Measurements from ENCODE around the gene RASGRP4. TPM values are rescaled to one million over a fixed set of nuclear protein-coding genes. Genes with fewer than 3 reads are reported as not detected.

The RASGRP4 gene
- total RNA-seq, 1 experiment from 2014 or later: not detected

DNA sequence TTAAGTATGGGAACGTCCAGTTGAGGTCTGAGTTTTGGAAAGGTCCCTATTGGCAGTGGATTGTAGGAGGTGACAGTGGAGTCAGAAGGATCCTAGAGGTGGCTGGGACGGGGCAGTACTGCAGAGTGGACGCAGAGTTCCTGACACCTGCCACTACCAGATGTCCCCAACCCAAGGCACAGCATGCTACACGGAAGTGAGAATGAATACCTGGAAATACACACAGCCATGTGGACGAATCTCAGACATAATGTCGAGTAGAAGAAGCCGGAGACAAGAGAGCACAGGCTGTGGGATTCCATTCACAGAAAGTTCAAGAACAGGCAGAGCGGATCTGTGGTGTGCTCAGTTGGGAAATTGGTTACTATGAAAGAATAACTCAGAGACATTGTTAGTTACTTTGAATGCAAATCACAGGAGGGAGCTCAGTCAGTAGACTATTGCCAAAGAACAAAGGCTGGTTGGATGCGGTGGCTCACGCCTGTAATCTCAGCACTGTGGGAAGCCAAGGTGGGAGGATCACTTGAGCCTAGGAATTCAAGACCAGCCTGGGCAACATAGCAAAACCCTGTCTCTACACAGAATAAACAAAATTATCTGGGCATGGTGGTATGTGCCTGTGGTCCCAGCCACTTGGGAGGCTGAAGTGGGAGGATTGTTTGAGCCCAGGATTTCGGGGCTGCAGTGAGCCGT is 44.9 kb upstream of the RASGRP4 start:
- intact Hi-C loops (cut with micrococcal nuclease; ENCODE audit: unreplicated experiment): no loop called here
- POLR2A ChIA-PET: interaction anchor here (0.6 kb wide), 1 partner anchor 691 kb away, joined by 3 read pairs; no protein-coding TSS in a partner anchor
- BruUV-seq (replicated peaks): no TSS peak
- Mint-ChIP-seq H3K27ac (ENCODE audit: unreplicated experiment) (no peak overlapping the region), H3K36me3 (ENCODE audit: insufficient read depth, unreplicated experiment) (no peaks in the 10 kb centered on the region), H3K4me3 (ENCODE audit: unreplicated experiment) (no peak overlapping the region), H3K27me3 (ENCODE audit: insufficient read depth, unreplicated experiment) (peaks cover 7% of the 10 kb centered on the region), H3K9me3 (ENCODE audit: unreplicated experiment) (no peaks in the 10 kb centered on the region), H3K4me1 (ENCODE audit: low read depth, unreplicated experiment) (no peaks in the 10 kb centered on the region)
- Histone ChIP-seq H3K4me1 (no peaks in the 10 kb centered on the region), H3K4me3 (ENCODE audit: low read depth, low read length) (no peak overlapping the region), H3K27me3 (replicated peaks; ENCODE audit: control insufficient read depth, insufficient read depth, low read length) (no peaks in the 10 kb centered on the region), H3K9me3 (no peaks in the 10 kb centered on the region), H3K36me3 (ENCODE audit: control insufficient read depth, insufficient read depth, low read length) (no peaks in the 10 kb centered on the region)
- no peak for DNase-seq
- CTCF ChIA-PET: no interaction called here
- TF ChIP-seq, protein P1, sequence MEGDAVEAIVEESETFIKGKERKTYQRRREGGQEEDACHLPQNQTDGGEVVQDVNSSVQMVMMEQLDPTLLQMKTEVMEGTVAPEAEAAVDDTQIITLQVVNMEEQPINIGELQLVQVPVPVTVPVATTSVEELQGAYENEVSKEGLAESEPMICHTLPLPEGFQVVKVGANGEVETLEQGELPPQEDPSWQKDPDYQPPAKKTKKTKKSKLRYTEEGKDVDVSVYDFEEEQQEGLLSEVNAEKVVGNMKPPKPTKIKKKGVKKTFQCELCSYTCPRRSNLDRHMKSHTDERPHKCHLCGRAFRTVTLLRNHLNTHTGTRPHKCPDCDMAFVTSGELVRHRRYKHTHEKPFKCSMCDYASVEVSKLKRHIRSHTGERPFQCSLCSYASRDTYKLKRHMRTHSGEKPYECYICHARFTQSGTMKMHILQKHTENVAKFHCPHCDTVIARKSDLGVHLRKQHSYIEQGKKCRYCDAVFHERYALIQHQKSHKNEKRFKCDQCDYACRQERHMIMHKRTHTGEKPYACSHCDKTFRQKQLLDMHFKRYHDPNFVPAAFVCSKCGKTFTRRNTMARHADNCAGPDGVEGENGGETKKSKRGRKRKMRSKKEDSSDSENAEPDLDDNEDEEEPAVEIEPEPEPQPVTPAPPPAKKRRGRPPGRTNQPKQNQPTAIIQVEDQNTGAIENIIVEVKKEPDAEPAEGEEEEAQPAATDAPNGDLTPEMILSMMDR (IDR thresholded peaks at IDR 0.05; ENCODE audit: insufficient read depth in 1 of 2, low read depth in 1 of 2, low read length in 1 of 2, severe bottlenecking in 1 of 2, unreplicated experiment in 1 of 2): no peak

DNA sequence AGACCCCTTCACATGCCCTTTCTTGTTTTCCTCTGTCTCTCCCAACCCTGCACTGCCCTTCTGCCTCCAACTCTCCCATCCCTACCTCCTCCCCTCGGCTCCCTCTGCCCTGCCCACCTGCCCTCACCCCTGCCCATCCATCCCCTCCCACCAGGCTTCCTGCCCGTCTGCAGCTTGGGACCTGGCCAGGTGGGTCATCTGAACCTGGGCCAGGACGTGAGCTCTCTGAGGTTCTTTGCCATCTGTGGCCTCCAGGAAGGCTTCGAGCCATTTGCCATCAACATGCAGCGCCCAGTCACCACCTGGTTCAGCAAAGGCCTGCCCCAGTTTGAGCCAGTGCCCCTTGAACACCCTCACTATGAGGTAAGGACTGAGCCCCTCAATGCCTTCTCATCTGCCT is 43.1 kb upstream of the RASGRP4 start:
- CTCF ChIA-PET: no interaction called here
- Histone ChIP-seq H3K4me1 (no peaks in the 10 kb centered on the region), H3K4me3 (ENCODE audit: low read depth, low read length) (no peak overlapping the region), H3K27me3 (replicated peaks; ENCODE audit: control insufficient read depth, insufficient read depth, low read length) (no peaks in the 10 kb centered on the region), H3K36me3 (ENCODE audit: control insufficient read depth, insufficient read depth, low read length) (no peaks in the 10 kb centered on the region), H3K9me3 (no peaks in the 10 kb centered on the region)
- Mint-ChIP-seq H3K27ac (ENCODE audit: unreplicated experiment) (no peak overlapping the region), H3K27me3 (ENCODE audit: insufficient read depth, unreplicated experiment) (peaks cover 14% of the 10 kb centered on the region), H3K4me3 (ENCODE audit: unreplicated experiment) (no peak overlapping the region), H3K36me3 (ENCODE audit: insufficient read depth, unreplicated experiment) (no peaks in the 10 kb centered on the region), H3K4me1 (ENCODE audit: low read depth, unreplicated experiment) (no peaks in the 10 kb centered on the region), H3K9me3 (ENCODE audit: unreplicated experiment) (no peaks in the 10 kb centered on the region)
- TF ChIP-seq, protein P1 (IDR thresholded peaks at IDR 0.05; ENCODE audit: insufficient read depth in 1 of 2, low read depth in 1 of 2, low read length in 1 of 2, severe bottlenecking in 1 of 2, unreplicated experiment in 1 of 2): no peak
- BruUV-seq (replicated peaks): no TSS peak
- POLR2A ChIA-PET: no interaction called here
- intact Hi-C loops (cut with micrococcal nuclease; ENCODE audit: unreplicated experiment): no loop called here
- DNase-seq: no peak

DNA sequence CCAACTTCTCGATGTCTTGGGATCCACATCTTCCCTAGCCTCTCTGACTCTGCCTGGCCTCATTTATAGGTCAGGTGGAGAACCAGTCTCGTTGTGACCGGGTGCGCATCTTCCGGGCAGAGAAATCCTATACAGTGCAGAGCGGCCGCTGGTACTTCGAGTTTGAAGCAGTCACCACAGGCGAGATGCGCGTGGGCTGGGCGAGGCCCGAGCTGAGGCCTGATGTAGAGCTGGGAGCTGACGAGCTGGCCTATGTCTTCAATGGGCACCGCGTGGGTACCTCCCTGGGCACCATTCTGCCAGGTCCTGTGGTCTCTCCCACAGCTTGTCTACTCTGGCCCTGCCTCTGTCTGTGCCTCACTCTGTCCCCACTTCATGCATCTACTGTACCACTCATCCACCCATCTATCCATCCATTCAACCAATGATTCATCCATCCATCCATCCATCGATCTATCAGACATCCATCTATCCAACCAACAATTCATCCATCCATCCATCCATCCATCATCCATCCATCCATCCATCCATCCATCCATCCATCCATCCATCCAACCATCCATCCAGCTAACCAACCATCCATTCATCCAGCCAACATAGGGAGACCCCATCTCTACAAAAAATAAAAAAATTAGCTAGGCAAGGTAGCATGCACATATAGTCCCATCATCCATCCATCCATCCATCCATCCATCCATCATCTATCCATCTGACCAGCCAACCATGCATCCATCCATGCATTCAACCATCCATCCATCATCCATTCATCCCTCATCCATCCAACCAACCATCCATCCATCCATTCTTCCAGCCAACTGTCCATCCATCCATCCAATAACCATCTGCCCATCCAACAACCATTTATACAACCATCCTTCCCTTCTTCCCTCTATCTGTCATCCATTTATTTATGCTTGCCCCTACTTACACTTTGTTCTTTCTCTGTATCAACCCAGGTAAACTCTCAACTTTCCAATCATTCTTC is 41.8 kb upstream of the RASGRP4 start:
- Histone ChIP-seq H3K27me3 (replicated peaks; ENCODE audit: control insufficient read depth, insufficient read depth, low read length) (no peaks in the 10 kb centered on the region), H3K36me3 (ENCODE audit: control insufficient read depth, insufficient read depth, low read length) (no peaks in the 10 kb centered on the region), H3K4me1 (no peaks in the 10 kb centered on the region), H3K9me3 (no peaks in the 10 kb centered on the region), H3K4me3 (ENCODE audit: low read depth, low read length) (no peak overlapping the region)
- POLR2A ChIA-PET: no interaction called here
- H3K36me3 Mint-ChIP-seq (ENCODE audit: insufficient read depth, unreplicated experiment): no peaks in the 10 kb centered on the region
- no TSS peak for BruUV-seq (replicated peaks)
- H3K27me3 Mint-ChIP-seq (ENCODE audit: insufficient read depth, unreplicated experiment): peaks cover 16% of the 10 kb centered on the region
- H3K9me3 Mint-ChIP-seq (ENCODE audit: unreplicated experiment): no peaks in the 10 kb centered on the region
- H3K27ac Mint-ChIP-seq (ENCODE audit: unreplicated experiment): no peak overlapping the region
- intact Hi-C loops (cut with micrococcal nuclease; ENCODE audit: unreplicated experiment): no loop called here
- no peaks in the 10 kb centered on the region for H3K4me1 Mint-ChIP-seq (ENCODE audit: low read depth, unreplicated experiment)
- no peak overlapping the region for H3K4me3 Mint-ChIP-seq (ENCODE audit: unreplicated experiment)
- DNase-seq: no peak
- CTCF ChIA-PET: no interaction called here
- TF ChIP-seq, protein P1 (IDR thresholded peaks at IDR 0.05; ENCODE audit: insufficient read depth in 1 of 2, low read depth in 1 of 2, low read length in 1 of 2, severe bottlenecking in 1 of 2, unreplicated experiment in 1 of 2): no peak
